Keratinocyte (primary cell): ENCODE data around the gene CTH. TPM values are rescaled to one million over a fixed set of nuclear protein-coding genes. Genes with fewer than 3 reads are reported as not detected.
"Not testable (repeated sequence)": the region's sequence is repeated elsewhere in the genome, so short reads cannot be mapped to it uniquely, and the experiment has no call there.

Experiments
- DNase-seq: peaks from one replicate; pipeline ENCODE4 v3.0.0-alpha.2; 2011; ENCODE audit warnings: low read depth, missing footprints, low spot score
- FAIRE-seq: peaks from 2 replicates; lab custom pipeline; 2011; peaks lifted over from hg19 to GRCh38; lab: Jason Lieb, UNC
- H2AFZ ChIP-seq: 2 replicates; pipeline ENCODE4 v1.6.0; 2012; ENCODE audit warnings: low read length, control low read depth, inconsistent platforms; ENCODE audit not compliant: control insufficient read depth
- H3K27ac ChIP-seq: 2 replicates; pipeline ENCODE4 v1.5.1; 2011; ENCODE audit warnings: low read length; ENCODE audit not compliant: control insufficient read depth, insufficient read depth
- H3K27me3 ChIP-seq: 3 replicates; pipeline ENCODE4 v1.6.0; 2011; ENCODE audit warnings: low read length; ENCODE audit not compliant: control insufficient read depth, insufficient read depth; ENCODE audit errors: extremely low read depth
- H3K36me3 ChIP-seq, 2 experiments: 2 replicates in 1 of 2; 3 replicates in 1 of 2; pipeline ENCODE4 v1.5.1; 2011; ENCODE audit warnings: low read length in 2 of 2, mild to moderate bottlenecking in 1 of 2; ENCODE audit not compliant: control insufficient read depth in 2 of 2, insufficient read depth in 2 of 2; ENCODE audit errors: extremely low read depth in 1 of 2
- H3K4me1 ChIP-seq: 3 replicates; pipeline ENCODE4 v1.5.1; 2011; ENCODE audit warnings: low read length; ENCODE audit not compliant: control insufficient read depth, insufficient read depth; ENCODE audit errors: extremely low read depth
- H3K4me2 ChIP-seq: 3 replicates; pipeline ENCODE4 v1.6.0; 2011; ENCODE audit warnings: low read depth, low read length; ENCODE audit not compliant: control insufficient read depth, insufficient read depth; ENCODE audit errors: extremely low read depth
- H3K4me3 ChIP-seq, 3 experiments: fragments of 200-600 bp in 1 of 3; sonication (generic) in 1 of 3; 2 replicates in 2 of 3; 3 replicates in 1 of 3; pipeline ENCODE4 v1.5.1; 2011 to 2016; ENCODE audit warnings: low read length in 3 of 3, mild to moderate bottlenecking in 3 of 3, control low read depth in 2 of 3, inconsistent platforms in 1 of 3, low read depth in 1 of 3, mixed read lengths in 1 of 3, mixed run types in 1 of 3, moderate library complexity in 1 of 3; ENCODE audit not compliant: control insufficient read depth in 2 of 3, insufficient read depth in 2 of 3; ENCODE audit errors: extremely low read depth in 1 of 3
- H3K79me2 ChIP-seq: 2 replicates; pipeline ENCODE4 v1.6.0; 2012; ENCODE audit warnings: low read length; ENCODE audit not compliant: control insufficient read depth, insufficient read depth
- H3K9ac ChIP-seq: 3 replicates; pipeline ENCODE4 v1.6.0; 2011; ENCODE audit warnings: low read length; ENCODE audit not compliant: control insufficient read depth, insufficient read depth; ENCODE audit errors: extremely low read depth
- H3K9me1 ChIP-seq: 3 replicates; pipeline ENCODE4 v1.6.0; 2011; ENCODE audit warnings: low read length; ENCODE audit not compliant: control insufficient read depth, insufficient read depth; ENCODE audit errors: extremely low read depth
- H3K9me3 ChIP-seq: 2 replicates; pipeline ENCODE4 v1.5.1; 2012; ENCODE audit warnings: low read depth, low read length; ENCODE audit not compliant: control insufficient read depth
- H4K20me1 ChIP-seq: 3 replicates; pipeline ENCODE4 v1.6.0; 2011; ENCODE audit warnings: low read length; ENCODE audit not compliant: control insufficient read depth, insufficient read depth; ENCODE audit errors: extremely low read depth
- CTCF ChIP-seq, 3 experiments: IDR thresholded peaks in 1 of 3; conservative IDR thresholded peaks in 1 of 3; optimal IDR thresholded peaks in 1 of 3; 2 replicates in 2 of 3; 3 replicates in 1 of 3; pipeline versions ENCODE3 to v1.5.1; 2011; ENCODE audit warnings: low read length in 3 of 3, mild to moderate bottlenecking in 3 of 3, moderate library complexity in 2 of 3, control low read depth in 1 of 3, inconsistent platforms in 1 of 3; ENCODE audit not compliant: insufficient read depth in 2 of 3; ENCODE audit errors: extremely low read depth in 1 of 3
- EZH2 ChIP-seq: IDR thresholded peaks from one replicate; pipeline ENCODE4 v1.6.1; 2012; ENCODE audit warnings: inconsistent platforms, mild to moderate bottlenecking, low read length, moderate library complexity
- dilution Hi-C: fragments of 300-500 bp; cut with MboI; formaldehyde crosslinking; loops from one replicate; pipeline ENCODE4 v1.7.0; 2020; ENCODE audit warnings: low sequenced_read_pairs; ENCODE audit not compliant: extremely low pct_ligation_motif_present
- polyA plus RNA-seq, 5 experiments: library from polyadenylated mRNA; depleted of rRNA in 3 of 5; stranded (reverse) in 3 of 5; stranded (forward) in 1 of 5; unstranded in 1 of 5; fragments of >200 nt; gene quantifications; 1 replicate in 1 of 5; 2 replicates in 3 of 5; 3 replicates in 1 of 5; pipeline versions ENCODE4 v1.2.1 to v1.2.3, GENCODE V29; 2011 to 2012; ENCODE audit warnings: missing spikeins in 2 of 5, low read depth in 1 of 5, low replicate concordance in 1 of 5

Gene CTH
- polyA plus RNA-seq, 1 donor (not counting 4 experiments of a cell fraction or from before 2014, with no cell fraction given), result 5.0 TPM

GRCh38 chr1:70459496-70460225, 48.6 kb downstream of the CTH start:
- no peak overlapping the region for H3K27ac ChIP-seq
- no peaks in the 10 kb centered on the region for H3K27me3 ChIP-seq
- no peak overlapping the region for H3K9ac ChIP-seq
- no peaks in the 10 kb centered on the region for H4K20me1 ChIP-seq
- dilution Hi-C loops, result no loop called here
- peak; percentile 90 for FAIRE-seq
- DNase-seq, result peak; percentile 52
- TF ChIP-seq EZH2, result no peak
- no peak for TF ChIP-seq CTCF (optimal IDR thresholded peaks at IDR 0.05 in 1 of 3, IDR thresholded peaks at IDR 0.05 in 1 of 3, conservative IDR thresholded peaks at IDR 0.05 in 1 of 3; ENCODE audit: extremely low read depth in 1 of 3, insufficient read depth in 2 of 3, low read length in 3 of 3)
- no peaks in the 10 kb centered on the region for H3K9me3 ChIP-seq
- no peak overlapping the region for H3K4me2 ChIP-seq
- no peak overlapping the region for H2AFZ ChIP-seq
- no peaks in the 10 kb centered on the region for H3K36me3 ChIP-seq
- H3K79me2 ChIP-seq, result no peaks in the 10 kb centered on the region
- H3K9me1 ChIP-seq, result no peaks in the 10 kb centered on the region
- H3K4me3 ChIP-seq, result no peak overlapping the region
- no peaks in the 10 kb centered on the region for H3K4me1 ChIP-seq

DNA sequence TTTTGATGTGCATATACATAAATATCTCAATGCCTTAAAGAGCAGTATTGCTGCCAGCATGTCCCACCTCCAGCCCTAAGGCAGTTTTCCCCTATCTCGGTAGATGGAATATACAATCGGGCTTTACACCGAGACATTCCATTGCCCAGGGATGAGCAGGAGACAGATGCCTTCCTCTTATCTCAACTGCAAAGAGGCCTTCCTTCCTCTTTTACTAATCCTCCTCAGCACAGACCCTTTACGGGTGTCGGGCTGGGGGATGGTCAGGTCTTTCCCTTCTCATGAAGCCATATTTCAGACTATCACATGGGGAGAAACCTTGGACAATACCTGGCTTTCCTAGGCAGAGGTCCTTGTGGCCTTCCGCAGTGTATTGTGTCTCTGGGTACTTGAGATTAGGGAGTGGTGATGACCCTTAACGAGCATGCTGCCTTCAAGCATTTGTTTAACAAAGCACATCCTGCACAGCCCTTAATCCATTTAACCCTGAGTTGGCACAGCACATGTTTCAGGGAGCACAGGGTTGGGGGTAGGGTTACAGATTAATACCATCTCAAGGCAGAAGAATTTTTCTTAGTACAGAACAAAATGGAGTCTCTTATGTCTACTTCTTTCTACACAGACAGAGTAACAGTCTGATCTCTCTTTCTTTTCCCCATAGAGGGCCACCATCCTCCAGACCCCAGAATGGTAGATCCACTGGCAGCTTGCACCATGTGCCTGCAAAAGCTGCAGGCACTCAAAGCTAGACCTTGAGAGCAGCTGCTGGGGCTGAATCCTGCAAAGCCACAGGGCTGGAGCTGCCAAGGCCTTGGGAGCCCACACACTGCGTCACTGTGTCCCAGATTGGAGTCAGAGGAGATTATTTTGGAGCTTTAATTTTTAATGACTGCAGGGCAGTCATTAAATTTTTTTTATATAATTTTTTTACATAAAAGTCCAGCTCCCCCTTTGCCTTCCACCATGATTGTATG, 50.0 kb downstream of the CTH start:
- H3K9me3 ChIP-seq, FAIRE-seq, H3K27ac ChIP-seq, H3K9ac ChIP-seq, dilution Hi-C loops, H3K27me3 ChIP-seq, H3K36me3 ChIP-seq, H4K20me1 ChIP-seq, H3K9me1 ChIP-seq, H2AFZ ChIP-seq, H3K4me3 ChIP-seq, H3K4me1 ChIP-seq, DNase-seq, H3K4me2 ChIP-seq, H3K79me2 ChIP-seq: not testable (repeated sequence)
